Panc1 (cell line): ENCODE data around the gene ADAMTS9. TPM values are rescaled to one million over a fixed set of nuclear protein-coding genes. Genes with fewer than 3 reads are reported as not detected.

Experiments used
- ATAC-seq: fragments of 200-7000 bp; cut with Tn5 transposase; 2 replicates; pipeline ENCODE4 v1.9.1; 2020; ENCODE audit warnings: mild to moderate bottlenecking, moderate library complexity
- BruUV-seq: library from RNA; stranded (reverse); fragments of 400-500 nt; replicated peaks from 2 replicates; lab custom pipeline; 2021; lab: Mats Ljungman, UMichigan
- CTCF ChIA-PET: fragments of 300-600 bp; sonication (Branson Sonifier 250); formaldehyde crosslinking; loops from one replicate; lab custom pipeline; 2022; ENCODE audit warnings: antibody characterized with exemption; lab: Charles Lee
- POLR2A ChIA-PET: fragments of 300-600 bp; sonication (Branson Sonifier 250); formaldehyde crosslinking; loops from one replicate; lab custom pipeline; 2022; ENCODE audit warnings: antibody characterized with exemption; lab: Charles Lee
- DNase-seq: peaks from one replicate; pipeline ENCODE4 v3.0.0-alpha.2; 2010; ENCODE audit warnings: low read depth, low spot score
- H3K27ac ChIP-seq: 2 replicates; pipeline ENCODE4 v1.5.1; 2011; ENCODE audit warnings: mild to moderate bottlenecking, low read length, inconsistent platforms
- H3K27me3 ChIP-seq: fragments of 200-500 bp; sonication (Bioruptor generic); 2 replicates; pipeline ENCODE4 v1.6.0; 2014; ENCODE audit warnings: low read length, inconsistent platforms; ENCODE audit not compliant: control insufficient read depth, insufficient read depth
- H3K36me3 ChIP-seq: fragments of 200-500 bp; sonication (Bioruptor generic); 2 replicates; pipeline ENCODE4 v1.5.1; 2014; ENCODE audit warnings: inconsistent platforms, mild to moderate bottlenecking, low read length, moderate library complexity; ENCODE audit not compliant: control insufficient read depth, insufficient read depth
- H3K4me1 ChIP-seq: 2 replicates; pipeline ENCODE4 v1.5.1; 2011; ENCODE audit warnings: inconsistent platforms, mild to moderate bottlenecking, low read length, moderate library complexity; ENCODE audit not compliant: control insufficient read depth, insufficient read depth
- H3K4me3 ChIP-seq, 2 experiments: 2 replicates each; pipeline ENCODE4 v1.5.1; 2011 to 2012; ENCODE audit warnings: low read depth in 2 of 2, low read length in 2 of 2, mild to moderate bottlenecking in 2 of 2, inconsistent platforms in 1 of 2, moderate library complexity in 1 of 2
- H3K9me3 ChIP-seq: fragments of 200-500 bp; sonication (Bioruptor generic); 2 replicates; pipeline ENCODE4 v1.5.1; 2014; ENCODE audit warnings: low read depth, mild to moderate bottlenecking, inconsistent platforms, low read length, moderate library complexity; ENCODE audit not compliant: control insufficient read depth, insufficient read depth
- CTCF ChIP-seq: fragments of 450-650 bp; IDR thresholded peaks from 2 replicates; pipeline ENCODE4 v1.5.1; 2017; ENCODE audit warnings: mild to moderate bottlenecking
- POLR2AphosphoS5 ChIP-seq: IDR thresholded peaks from 2 replicates; pipeline ENCODE4 v1.6.1; 2012; ENCODE audit warnings: mild to moderate bottlenecking, low read depth, low read length, moderate library complexity
- SIN3A ChIP-seq: IDR thresholded peaks from 2 replicates; pipeline ENCODE4 v1.6.1; 2012; ENCODE audit warnings: low read depth, mild to moderate bottlenecking, low read length, moderate library complexity, borderline replicate concordance; ENCODE audit not compliant: insufficient read depth
- TCF7L2 ChIP-seq: IDR thresholded peaks from 2 replicates; pipeline ENCODE4 v1.6.1; 2011; ENCODE audit warnings: mild to moderate bottlenecking, low read depth, low read length, inconsistent platforms
- in situ Hi-C: cut with HindIII; loops from 2 replicates; pipeline ENCODE4 v1.10.0; 2016; ENCODE audit warnings: low sequenced_read_pairs, low pct_unique_long_range_greater_than_20kb
- intact Hi-C: fragments of 100-400 bp; cut with micrococcal nuclease; formaldehyde crosslinking; loops from one replicate; pipeline ENCODE4 v1.10.0; 2022; ENCODE audit not compliant: unreplicated experiment
- total RNA-seq: library from RNA; stranded (reverse); gene quantifications from one replicate; pipeline ENCODE4 v1.2.1, GENCODE V29; 2021; ENCODE audit not compliant: unreplicated experiment
- TF ChIP-seq, protein P1 (sequence below), 2 experiments: IDR thresholded peaks; 2 replicates each; pipeline ENCODE4 v1.6.1; 2011 to 2012; ENCODE audit warnings: low read depth in 2 of 2, control low read depth in 1 of 2, low read length in 1 of 2, mild to moderate bottlenecking in 1 of 2, moderate library complexity in 1 of 2; ENCODE audit not compliant: insufficient read depth in 1 of 2

The ADAMTS9 gene
- total RNA-seq, 1 experiment from 2014 or later = 0.05 TPM

GRCh38 chr3:64505419-64505818, 182.4 kb downstream of the ADAMTS9 start:
- ChIA-PET POLR2A (no interaction called here), CTCF (no interaction called here)
- Histone ChIP-seq H3K27me3 (no peaks in the 10 kb centered on the region), H3K27ac (no peak overlapping the region), H3K4me1 (no peaks in the 10 kb centered on the region), H3K9me3 (no peaks in the 10 kb centered on the region), H3K4me3 (no peak overlapping the region), H3K36me3 (no peaks in the 10 kb centered on the region)
- no TSS peak for BruUV-seq
- TF ChIP-seq POLR2AphosphoS5 = no peak
- TF ChIP-seq SIN3A = no peak
- no peak for TF ChIP-seq CTCF
- no peak for TF ChIP-seq TCF7L2
- TF ChIP-seq, protein P1, sequence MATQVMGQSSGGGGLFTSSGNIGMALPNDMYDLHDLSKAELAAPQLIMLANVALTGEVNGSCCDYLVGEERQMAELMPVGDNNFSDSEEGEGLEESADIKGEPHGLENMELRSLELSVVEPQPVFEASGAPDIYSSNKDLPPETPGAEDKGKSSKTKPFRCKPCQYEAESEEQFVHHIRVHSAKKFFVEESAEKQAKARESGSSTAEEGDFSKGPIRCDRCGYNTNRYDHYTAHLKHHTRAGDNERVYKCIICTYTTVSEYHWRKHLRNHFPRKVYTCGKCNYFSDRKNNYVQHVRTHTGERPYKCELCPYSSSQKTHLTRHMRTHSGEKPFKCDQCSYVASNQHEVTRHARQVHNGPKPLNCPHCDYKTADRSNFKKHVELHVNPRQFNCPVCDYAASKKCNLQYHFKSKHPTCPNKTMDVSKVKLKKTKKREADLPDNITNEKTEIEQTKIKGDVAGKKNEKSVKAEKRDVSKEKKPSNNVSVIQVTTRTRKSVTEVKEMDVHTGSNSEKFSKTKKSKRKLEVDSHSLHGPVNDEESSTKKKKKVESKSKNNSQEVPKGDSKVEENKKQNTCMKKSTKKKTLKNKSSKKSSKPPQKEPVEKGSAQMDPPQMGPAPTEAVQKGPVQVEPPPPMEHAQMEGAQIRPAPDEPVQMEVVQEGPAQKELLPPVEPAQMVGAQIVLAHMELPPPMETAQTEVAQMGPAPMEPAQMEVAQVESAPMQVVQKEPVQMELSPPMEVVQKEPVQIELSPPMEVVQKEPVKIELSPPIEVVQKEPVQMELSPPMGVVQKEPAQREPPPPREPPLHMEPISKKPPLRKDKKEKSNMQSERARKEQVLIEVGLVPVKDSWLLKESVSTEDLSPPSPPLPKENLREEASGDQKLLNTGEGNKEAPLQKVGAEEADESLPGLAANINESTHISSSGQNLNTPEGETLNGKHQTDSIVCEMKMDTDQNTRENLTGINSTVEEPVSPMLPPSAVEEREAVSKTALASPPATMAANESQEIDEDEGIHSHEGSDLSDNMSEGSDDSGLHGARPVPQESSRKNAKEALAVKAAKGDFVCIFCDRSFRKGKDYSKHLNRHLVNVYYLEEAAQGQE (IDR thresholded peaks at IDR 0.05; ENCODE audit: insufficient read depth in 1 of 2, low read depth in 2 of 2, low read length in 1 of 2) = no peak
- intact Hi-C loops = no loop called here
- ATAC-seq = no peak
- no peak for DNase-seq
- in situ Hi-C loops = no loop called here

DNA sequence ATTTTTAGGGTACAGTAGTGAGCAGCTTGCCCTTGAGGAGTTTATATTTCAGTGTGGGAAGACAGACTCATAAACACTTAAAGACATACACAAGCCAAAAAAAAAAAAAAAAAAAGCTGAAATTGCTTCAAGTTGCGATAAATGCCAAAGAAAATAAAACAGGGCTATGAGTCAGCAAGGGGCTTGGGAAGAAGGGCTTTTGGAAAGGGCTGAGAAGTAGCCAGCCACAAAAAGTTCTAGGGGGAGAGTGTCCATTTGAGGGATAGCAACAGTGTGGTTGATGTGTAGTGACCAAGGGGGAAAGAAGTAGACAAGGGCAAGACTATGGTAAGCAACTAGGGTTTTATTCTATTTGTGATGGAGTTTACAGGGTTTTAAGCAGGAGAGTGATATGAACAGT, 185.5 kb downstream of the ADAMTS9 start:
- Histone ChIP-seq H3K4me1 (no peaks in the 10 kb centered on the region), H3K27me3 (no peaks in the 10 kb centered on the region), H3K36me3 (no peaks in the 10 kb centered on the region), H3K9me3 (no peaks in the 10 kb centered on the region), H3K27ac (no peak overlapping the region), H3K4me3 (no peak overlapping the region)
- in situ Hi-C loops (no loop called here), intact Hi-C loops (no loop called here)
- BruUV-seq = no TSS peak
- CTCF ChIA-PET = no interaction called here
- POLR2A ChIA-PET = no interaction called here
- no peak for DNase-seq
- no peak for ATAC-seq
- TF ChIP-seq TCF7L2 (no peak), POLR2AphosphoS5 (no peak), SIN3A (no peak), CTCF (no peak)
- TF ChIP-seq, protein P1 (IDR thresholded peaks at IDR 0.05; ENCODE audit: insufficient read depth in 1 of 2, low read depth in 2 of 2, low read length in 1 of 2) = no peak
